GM21825 (cell line): ENCODE results near the gene RPL14.
A peak's percentile ranks its signal among the peaks of the same experiment; 100 is the strongest.
"Not testable (repeated sequence)": the region's sequence is repeated elsewhere in the genome, so short reads cannot be mapped to it uniquely, and the experiment has no call there.

Experiments
- ATAC-seq: cut with Tn5 transposase; IDR thresholded peaks from one replicate; pipeline ENCODE4 v1.9.1; 2021; ENCODE audit warnings: mild to moderate bottlenecking, moderate library complexity; ENCODE audit not compliant: unreplicated experiment

RPL14 gene

DNA sequence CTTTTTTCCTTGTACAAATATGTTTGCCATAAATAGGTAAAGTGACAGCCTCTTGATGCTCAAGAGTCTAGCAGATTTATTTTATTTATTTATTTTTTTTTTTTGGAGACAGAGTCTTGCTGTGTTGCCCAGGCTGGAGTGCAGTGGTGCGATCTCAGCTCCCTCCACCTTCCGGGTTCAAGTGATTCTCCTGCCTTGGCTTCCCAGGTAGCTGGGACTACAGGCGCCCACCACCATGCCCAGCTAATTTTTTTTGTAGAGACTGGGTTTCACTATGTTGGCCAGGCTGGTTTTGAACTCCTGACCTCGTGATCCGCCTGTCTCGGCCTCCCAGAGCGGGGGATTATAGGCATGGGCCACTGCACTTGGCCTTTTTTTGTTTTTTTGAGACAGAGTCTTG, 5.7 kb downstream of the RPL14 start:
- ATAC-seq = not testable (repeated sequence)

DNA sequence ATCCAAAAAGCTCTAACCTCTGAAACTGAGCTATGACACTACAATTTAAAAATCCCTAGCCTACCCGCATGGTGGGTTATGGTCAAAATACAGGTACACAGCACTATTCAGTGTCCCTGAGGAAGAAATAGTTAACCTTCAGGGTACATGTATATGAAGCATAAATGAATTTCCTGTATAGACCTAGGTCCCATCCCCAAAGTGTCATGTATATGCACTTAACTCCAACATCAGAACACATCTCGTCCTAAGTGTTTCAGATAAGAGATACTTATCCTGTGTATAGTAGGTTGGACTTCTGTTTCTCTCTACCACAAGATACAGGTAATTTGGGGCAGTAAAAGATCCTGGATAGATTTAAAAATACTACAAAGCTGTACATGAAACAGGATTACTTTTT, 6.4 kb downstream of the RPL14 start:
- ATAC-seq = no peak

DNA sequence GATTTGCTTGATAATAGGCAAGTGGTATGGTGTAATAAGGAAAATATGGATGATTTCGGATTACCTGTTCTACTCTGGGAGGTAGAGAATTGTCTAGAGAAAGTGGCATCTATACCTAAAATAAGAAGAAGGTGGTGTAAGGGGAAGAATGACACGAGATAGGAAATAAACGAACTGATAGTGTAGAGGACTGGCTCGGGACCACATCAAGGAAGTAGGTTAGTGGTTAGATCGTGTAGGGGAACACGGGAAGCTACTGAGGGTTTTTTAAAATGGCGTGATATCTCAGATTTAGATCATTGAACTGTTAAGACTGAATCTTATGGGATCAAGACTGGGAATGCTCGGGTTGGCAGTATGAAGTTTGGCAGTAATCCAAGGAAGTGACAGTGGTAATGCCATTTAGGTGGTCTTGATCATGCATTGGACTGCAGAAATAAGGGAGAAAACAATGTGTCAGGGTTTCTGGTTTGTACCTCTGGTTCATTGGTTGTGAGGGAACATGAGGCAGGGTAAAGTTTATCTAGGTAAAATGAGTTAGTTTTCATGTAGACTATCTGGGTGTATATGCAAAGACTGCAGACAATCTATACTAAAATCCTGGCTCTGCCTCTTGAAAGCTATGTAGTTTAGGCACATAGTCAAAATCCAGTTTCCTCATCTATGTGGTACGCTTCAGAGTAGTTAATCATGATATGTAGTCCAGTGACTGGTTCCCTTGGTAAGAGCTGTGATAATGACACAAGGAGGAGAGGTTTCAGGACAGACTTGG, 7.4 kb downstream of the RPL14 start:
- ATAC-seq = no peak

DNA sequence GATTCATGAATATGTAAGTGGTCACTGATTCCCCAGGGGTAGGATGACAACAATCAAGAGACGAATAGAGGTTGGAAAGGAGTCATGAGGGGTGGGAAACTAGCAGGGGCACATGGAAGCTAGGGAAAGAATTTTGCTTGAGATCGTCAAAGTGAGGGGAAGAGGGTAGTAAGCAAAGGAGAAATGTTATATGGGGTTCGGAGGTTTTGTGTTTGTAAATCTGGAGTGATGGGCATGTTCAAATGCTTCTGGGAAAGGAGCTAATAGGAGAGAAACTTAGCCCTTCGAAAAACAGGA, 7.9 kb downstream of the RPL14 start:
- ATAC-seq = no peak

DNA sequence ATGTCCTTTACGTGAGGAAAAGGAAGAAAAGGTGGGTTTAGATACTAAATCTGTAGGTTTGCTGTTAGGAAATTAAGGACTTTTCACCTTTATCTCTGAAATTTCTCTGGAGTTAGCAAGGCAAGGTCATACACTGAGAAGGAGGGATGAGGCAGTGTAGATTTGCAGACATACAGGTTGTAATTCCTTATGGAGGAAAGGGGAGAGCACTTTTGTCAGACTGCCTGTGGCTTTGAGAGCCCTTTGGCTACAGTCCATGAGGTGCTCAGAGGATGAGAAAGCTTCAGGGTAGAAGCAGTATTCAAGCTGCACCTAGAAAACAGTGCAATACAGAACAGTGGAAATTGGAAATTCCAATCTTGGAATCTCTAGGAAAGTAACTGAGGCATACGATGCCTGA, 8.3 kb downstream of the RPL14 start:
- ATAC-seq = no peak

DNA sequence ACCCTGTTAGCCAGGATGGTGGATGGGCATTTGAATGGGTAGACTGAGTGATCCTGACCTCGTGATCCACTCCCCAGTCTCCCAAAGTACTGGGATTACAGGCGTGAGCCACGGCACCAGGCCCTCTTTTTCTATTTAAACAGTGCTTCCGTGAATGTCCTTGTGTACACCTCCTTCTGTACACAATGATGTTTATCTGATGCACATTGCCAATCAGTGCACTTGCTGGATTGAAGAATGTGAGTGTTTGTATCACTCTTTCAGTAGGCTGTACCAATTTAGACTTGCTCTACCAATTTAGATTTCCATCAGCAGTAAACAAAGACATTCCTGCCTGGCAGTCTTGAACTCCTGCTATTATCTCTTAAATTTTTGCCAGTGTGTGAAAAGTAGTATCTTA, 10.9 kb downstream of the RPL14 start:
- ATAC-seq = no peak

DNA sequence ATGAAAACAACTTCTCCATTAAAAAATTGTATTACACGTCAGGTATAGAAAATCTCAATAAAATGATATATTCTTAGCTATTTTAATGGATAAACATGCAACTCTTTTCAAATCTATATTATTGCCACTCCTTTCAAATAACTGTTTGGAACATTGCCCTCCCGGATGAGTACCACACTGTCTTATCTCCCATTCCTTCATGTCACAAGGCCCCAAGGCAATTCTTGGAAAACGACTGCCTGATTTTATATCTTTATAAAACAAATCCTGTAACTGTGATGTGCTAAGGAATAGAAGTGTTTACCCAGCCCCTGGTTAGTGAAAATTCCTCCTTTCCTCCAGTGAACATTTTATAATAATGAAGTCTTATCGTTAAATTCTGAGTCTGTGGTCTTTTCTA, 13.6 kb downstream of the RPL14 start:
- ATAC-seq = no peak

DNA sequence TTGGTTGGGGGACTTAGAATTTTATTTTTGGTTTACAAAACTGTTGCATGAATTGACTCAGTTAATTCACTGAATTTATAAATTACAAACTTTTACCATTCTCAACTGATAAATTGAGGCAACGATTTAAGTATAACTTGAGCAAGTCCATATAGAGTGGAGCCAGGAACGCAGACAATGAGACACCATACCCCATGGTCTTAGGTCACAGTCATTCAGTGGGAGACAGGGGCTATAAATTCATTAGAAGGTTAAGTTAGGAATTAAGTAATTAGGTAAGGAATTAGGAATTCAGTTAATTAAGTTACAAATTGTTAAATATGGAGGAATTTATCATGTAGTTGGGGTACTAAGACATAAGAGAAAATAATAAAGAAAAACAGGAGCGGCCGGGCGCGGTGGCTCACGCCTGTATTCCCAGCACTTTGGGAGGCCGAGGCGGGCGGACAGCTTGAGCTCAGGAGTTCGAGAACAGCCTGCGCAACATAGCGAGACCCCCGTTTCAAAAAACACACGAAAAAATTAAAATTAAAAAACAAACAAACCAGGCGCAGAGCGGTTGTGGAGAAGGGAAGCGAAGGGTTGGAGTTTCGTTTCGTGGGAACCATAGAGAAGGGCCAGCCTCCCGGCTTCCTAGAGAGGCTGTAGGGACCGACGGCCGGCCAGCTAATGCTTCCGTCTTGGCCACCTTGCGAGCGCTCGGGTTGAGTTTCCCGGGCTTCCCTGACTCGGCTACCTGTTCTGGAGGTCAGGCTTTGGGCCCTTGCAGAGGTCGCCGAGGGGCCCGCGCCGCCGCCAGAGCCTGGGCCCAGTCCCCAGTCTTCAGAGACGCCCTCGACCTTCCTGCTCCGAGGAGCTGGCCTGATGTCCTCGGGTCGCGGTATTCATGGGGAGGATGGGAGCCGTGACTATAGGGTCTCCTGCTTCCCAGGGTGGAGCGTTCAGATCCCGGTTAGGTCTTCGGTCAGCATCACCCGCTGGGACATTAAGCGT, 19.6 kb downstream of the RPL14 start, which contains the start of gene ZNF619:
Gene ZNF619, plus strand, starts transcription at position 645 of the 993 bp plus-strand sequence. CDS start 858 bp downstream, outside the sequence.
- peak; percentile 79 for ATAC-seq

DNA sequence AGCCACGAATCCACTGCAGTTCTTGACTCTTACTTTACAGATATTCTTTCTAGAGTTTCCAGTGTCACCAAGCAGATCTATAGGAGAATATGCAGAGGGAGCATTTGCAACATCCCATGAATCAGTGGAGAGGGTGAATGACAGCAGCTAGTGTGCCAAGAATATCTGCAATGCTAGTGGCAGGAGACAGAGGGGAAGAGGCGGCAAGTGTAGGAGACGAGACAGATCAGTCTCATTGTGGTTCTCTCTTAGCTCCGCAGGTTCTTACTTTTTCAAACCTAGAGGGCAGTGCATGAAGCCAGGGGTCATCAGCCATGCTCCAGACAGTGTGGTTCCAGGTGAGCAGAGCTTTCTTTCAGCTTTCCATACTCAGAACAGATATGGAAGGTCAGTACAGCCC, 20.5 kb downstream of the RPL14 start:
- no peak for ATAC-seq

DNA sequence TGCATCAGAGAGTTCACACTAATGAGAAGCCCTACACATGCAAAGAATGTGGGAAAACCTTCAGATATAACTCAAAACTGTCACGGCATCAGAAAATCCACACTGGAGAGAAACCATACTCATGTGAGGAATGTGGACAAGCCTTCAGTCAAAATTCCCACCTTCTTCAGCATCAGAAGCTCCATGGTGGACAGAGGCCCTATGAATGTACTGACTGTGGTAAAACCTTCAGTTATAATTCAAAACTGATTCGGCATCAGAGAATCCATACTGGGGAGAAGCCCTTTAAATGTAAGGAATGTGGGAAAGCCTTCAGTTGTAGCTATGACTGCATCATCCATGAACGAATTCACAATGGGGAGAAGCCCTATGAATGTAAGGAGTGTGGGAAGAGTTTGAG, 30.0 kb downstream of the RPL14 start:
- no peak for ATAC-seq

DNA sequence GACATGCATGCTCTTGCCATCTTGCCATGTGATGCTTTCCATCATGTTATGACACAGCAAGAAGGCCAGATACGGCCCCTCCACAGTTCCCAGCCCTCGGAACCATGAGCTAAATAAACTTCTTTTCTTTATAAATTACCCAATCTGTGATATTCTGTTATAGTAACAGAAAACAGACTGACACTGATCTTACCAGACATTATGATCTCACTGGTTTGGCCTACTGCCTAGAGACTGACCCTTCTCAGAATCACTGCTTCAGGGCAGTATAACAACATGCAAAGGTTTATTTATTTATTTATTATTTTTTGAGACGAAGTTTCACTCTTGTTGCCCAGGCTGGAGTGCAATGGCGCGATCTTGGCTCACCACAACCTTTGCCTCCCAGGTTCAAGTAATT, 33.8 kb downstream of the RPL14 start:
- ATAC-seq = no peak

DNA sequence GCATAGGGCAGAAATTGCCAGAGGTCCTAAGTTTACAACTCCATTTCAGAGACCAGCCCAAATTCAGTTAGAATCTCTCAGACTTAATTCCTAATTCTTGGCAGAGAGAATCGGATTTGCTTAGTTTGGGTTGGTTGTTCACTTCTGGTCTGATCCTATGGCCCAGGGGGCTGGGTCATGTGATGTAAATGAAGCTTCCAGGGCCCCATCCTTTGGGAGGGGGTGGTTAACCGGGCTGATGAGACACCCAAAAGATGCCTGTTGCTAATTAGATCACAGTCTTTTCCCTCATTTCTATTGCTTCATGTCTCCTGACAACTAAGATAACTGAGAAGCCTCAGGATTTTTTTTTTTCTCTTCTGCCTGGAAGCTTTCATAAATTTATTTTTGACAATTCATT, 37.6 kb downstream of the RPL14 start:
- ATAC-seq = no peak

DNA sequence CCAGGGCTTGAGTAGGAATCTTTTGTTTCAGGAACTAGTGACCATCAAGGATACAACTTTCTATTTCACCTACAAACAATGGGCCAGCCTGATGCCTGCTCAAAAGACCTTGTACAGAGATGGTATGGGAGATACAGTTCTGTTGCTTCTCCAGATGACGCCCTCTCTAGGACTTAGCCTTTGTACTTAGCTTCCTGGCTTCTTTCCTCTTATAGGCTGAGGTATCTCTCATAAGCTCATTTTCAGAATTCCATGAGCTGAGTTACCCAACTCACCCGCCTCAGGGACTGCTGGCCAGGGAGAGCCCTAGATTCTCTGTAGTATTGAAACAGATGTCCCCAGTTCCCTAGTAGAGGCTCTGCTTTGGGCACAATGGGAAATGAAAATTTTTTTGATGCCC, 40.1 kb downstream of the RPL14 start:
- no peak for ATAC-seq

DNA sequence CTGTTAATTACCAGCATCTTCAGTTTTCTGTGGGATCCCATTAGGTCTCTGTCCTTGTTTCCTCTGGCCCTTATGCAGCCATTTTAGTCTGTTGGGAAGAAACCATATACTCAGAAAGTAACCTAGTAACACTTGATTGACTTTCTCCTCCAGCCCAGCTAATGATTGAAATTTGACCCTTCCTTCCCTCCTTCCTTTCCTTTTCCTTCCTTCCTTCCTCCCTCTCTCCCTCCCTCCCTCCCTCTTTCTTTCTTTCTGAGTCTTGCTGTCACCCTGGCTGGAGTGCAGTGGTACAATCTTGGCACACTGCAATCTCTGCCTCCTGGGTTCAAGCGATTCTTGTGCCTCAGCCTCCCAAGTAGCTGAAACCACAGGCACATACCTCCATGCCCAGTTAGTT, 42.8 kb downstream of the RPL14 start:
- no peak for ATAC-seq

DNA sequence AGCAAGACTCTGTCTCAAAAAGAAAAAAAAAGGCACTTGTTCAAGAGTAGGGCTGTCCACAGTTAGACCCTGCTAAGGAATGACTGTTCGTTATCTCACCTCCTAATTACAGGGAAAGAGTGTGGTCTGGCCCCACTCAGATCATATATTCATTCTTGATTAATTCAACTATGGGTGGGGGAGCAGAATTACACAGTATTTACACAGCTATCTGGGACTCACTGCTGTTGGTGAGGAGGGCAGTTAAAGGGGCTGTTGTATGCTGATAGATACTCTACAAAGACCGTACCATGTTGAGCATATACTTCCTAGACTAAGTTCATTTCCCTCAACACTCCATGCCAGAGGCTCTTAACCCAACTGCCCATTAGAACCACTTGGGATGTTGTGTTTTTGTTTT, 44.9 kb downstream of the RPL14 start:
- ATAC-seq = no peak

DNA sequence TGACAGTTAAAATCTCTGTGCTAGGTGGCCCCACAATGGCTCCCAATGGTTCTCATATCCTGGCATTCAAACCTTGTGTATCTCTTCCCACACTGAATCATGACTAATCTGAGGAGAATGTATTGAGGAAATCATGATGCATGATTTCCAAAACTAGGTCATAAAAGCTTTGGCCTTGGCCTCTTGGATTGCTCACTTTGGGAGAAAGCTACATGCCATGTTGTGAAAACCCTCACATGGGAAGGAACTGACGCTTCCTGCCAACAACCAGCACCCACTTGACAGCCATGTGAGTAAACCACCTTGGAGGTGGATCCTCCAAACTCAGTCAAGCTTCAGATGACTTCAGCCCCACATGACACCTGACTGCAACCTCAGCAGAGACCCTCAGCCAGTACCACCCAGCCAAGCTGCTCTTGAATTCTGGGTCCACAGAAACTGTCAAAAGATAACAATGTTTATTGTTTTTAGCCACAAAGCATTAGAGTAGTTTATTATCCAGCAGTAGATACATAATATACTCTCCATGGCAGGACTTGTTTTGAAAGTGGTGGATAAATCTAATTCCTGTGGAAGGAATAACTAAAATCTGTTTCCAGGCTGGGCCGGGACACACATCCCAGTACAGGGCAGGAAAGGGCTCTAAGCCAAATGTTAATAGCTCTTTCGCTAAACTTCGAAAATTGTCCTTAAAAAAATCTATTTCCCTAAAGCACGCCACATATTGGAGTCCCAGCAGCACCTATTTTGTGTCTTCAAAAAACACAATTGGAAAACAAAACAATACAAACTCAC, 47.7 kb downstream of the RPL14 start:
- ATAC-seq = no peak

DNA sequence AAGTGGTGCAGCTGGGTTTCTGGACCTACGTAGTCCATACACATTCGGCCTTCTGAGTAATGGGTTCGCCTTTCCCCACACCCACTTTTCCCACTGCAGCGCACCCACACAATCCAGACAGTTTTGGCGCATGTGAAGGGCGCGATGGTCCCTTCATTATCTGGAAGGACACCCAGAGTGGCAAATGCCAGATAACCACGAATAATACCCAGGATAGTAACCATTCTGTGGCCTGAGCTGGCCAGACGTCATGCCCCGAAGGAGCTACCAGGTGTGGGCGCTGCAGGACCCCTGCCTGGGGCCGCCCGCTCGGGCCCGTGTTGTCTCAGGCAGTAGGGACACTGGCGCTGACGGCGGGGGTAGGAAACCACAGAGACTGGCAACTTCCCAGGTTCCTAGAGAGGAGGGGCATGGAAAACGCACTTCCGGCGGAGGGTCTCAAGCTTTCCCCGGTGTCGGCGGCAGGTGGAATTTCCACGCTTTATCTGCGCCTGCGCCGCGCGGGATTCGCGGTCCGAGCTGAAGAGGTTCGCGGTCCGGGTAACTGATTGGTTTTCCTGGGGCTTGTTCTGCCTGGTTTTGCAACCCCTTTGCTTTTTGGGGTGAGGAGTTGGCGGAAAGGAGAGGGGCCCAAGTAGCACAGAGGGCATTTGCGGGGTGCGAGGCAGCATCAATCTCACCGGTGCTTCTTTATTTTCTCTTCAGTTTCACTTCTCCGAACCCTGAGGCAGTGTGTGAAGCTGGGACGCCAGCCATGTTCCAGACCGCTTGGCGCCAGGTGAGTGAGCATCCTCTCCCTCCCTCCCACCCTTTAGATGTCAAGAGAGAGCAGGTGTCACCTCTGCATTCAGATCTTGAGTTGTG, 48.7 kb downstream of the RPL14 start, which contains the start of gene ZNF620:
Gene ZNF620, plus strand, starts transcription at position 441 of the 864 bp plus-strand sequence. Its CDS starts 314 bp downstream, at position 755.
- peak; percentile 68 for ATAC-seq

DNA sequence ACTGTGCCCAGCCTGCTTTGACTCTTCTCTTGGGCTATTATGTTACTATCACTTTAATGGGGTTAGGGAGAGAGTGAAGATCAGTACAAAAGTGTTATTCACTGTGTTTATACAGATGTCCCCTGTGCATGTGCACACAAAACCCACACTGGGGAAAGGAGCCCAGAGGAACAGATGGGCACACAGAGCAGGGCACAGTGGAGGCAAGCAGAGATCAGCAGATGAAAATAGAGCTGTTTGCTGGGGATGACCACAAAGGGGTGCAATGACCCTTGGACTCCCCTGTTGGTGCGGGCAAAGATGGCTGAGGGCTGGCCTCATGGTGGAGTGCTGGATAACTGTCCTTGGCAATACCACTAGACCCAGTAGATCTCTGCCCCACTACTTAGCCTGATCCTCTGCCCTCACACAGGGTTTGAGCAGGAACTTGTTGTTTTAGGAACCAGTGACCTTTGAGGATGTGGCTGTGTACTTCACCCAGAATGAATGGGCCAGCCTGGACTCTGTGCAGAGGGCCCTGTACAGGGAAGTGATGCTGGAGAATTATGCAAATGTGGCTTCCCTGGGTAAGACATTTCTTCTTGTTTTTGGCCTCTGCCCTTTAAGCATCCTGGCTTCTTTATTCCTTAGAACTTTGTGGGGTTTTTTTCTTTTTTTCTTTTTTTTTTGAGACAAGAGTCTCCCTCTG, 54.0 kb downstream of the RPL14 start:
- ATAC-seq = no peak

DNA sequence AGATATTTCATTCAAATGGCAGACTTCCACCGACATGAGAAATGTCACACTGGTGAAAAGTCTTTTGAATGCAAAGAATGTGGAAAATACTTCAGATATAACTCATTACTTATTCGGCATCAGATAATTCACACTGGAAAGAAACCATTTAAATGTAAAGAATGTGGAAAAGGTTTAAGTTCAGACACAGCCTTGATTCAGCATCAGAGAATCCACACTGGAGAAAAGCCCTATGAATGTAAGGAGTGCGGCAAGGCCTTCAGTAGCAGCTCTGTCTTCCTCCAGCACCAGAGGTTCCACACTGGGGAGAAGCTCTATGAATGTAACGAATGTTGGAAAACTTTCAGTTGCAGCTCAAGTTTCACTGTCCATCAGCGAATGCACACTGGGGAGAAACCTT, 59.1 kb downstream of the RPL14 start:
- ATAC-seq = no peak

DNA sequence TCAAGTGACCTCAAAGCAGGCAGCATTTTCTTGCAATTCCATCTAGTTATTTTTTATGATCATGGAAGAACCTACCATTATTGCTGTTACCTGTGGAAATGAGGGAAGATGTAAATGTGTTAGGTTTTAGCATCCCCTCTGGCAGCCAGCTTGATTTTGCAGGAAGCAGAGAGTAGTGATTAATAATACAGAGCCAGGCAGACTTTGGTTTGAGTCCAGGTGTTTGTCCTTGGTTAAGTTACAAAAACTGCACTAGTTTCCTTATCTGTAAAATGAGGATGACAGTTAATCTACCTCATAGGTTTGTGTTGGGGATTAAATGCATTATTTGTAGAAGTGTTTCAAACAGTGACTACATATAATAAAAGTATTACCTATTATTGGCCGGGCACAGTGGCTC, 60.9 kb downstream of the RPL14 start:
- no peak for ATAC-seq
